HG02884 (cell line): Measurements from ENCODE around the gene DCDC1.

Source experiments
- ATAC-seq: cut with Tn5 transposase; IDR thresholded peaks from one replicate; pipeline ENCODE4 v1.9.1; 2021; ENCODE audit warnings: mild to moderate bottlenecking, moderate library complexity; ENCODE audit not compliant: unreplicated experiment

Gene DCDC1

GRCh38 chr11:31369348-31370329 is at the start of gene DCDC1, which contains the start of gene DNAJC24:
TSS of gene DCDC1 (minus strand) at chr11:31369739. CDS start at chr11:31328280, 41,459 bp downstream.
TSS of gene DNAJC24 (plus strand) at chr11:31369860. CDS start at chr11:31370749, 889 bp downstream.
- ATAC-seq = peak; percentile 97

GRCh38 chr11:31419138-31419537 is 49.6 kb upstream of the DCDC1 start:
- ATAC-seq = no peak

GRCh38 chr11:31417816-31418215 is 48.3 kb upstream of the DCDC1 start:
- ATAC-seq = no peak

GRCh38 chr11:31417357-31417756 is 47.8 kb upstream of the DCDC1 start:
- ATAC-seq = no peak

- ATAC-seq = no peak
Measured at GRCh38 chr11:31415435-31415834, 45.9 kb upstream of the DCDC1 start.

GRCh38 chr11:31414338-31414737 is 44.8 kb upstream of the DCDC1 start:
- ATAC-seq = no peak

GRCh38 chr11:31412946-31413345 is 43.4 kb upstream of the DCDC1 start:
- ATAC-seq = no peak

- no peak for ATAC-seq
Measured at GRCh38 chr11:31408201-31408600, 38.7 kb upstream of the DCDC1 start.

GRCh38 chr11:31404614-31405013 is 35.1 kb upstream of the DCDC1 start:
- ATAC-seq = no peak

GRCh38 chr11:31397239-31397834 is 27.8 kb upstream of the DCDC1 start:
- no peak for ATAC-seq

- no peak for ATAC-seq
Measured at GRCh38 chr11:31387379-31387778, 17.8 kb upstream of the DCDC1 start.

- no peak for ATAC-seq
Measured at GRCh38 chr11:31383116-31383515, 13.6 kb upstream of the DCDC1 start.

- no peak for ATAC-seq
Measured at GRCh38 chr11:31375879-31376278, 6.3 kb upstream of the DCDC1 start.

GRCh38 chr11:31366795-31367194 is 2.7 kb downstream of the DCDC1 start:
- ATAC-seq = no peak

- ATAC-seq = no peak
Measured at GRCh38 chr11:31361743-31362142, 7.8 kb downstream of the DCDC1 start.

- no peak for ATAC-seq
Measured at GRCh38 chr11:31355817-31356216, 13.7 kb downstream of the DCDC1 start.

GRCh38 chr11:31355131-31355530 is 14.4 kb downstream of the DCDC1 start:
- ATAC-seq = no peak

- no peak for ATAC-seq
Measured at GRCh38 chr11:31351168-31351567, 18.4 kb downstream of the DCDC1 start.

GRCh38 chr11:31340903-31341572 is 28.5 kb downstream of the DCDC1 start:
- ATAC-seq = peak; percentile 66

GRCh38 chr11:31337806-31338205 is 31.7 kb downstream of the DCDC1 start:
- ATAC-seq = no peak

GRCh38 chr11:31328697-31329096 is 40.8 kb downstream of the DCDC1 start:
- no peak for ATAC-seq
